HG03159 (cell line): ENCODE data around the gene FAAP20.
"Not testable (repeated sequence)": the region's sequence is repeated elsewhere in the genome, so short reads cannot be mapped to it uniquely, and the experiment has no call there.

Experiments
- ATAC-seq: cut with Tn5 transposase; IDR thresholded peaks from one replicate; pipeline ENCODE4 v1.9.1; 2021; ENCODE audit warnings: mild to moderate bottlenecking, moderate library complexity; ENCODE audit not compliant: unreplicated experiment

The FAAP20 gene

DNA sequence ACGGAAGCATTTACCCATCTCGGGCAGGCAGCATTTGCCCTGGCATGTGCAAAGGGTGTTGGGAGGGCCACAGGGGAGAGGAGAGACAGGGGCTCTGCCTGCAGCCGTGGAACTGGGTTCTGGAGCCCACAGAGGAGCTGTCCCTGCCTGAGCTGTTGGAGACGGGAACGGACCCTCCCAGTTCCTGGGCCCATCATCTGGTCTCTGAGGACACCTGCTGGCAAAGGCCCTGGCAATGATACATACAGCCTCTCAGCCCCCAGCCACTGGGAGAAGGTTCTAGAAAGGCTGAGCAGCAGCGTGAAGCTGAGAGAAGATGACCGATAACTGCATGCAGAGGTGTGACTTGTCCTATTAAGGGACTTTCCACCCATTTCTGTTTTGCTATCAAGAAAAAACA is 31.4 kb downstream of the FAAP20 start:
- ATAC-seq = no peak

GRCh38 chr1:2160451-2161300 is 33.9 kb downstream of the FAAP20 start:
- no peak for ATAC-seq

- ATAC-seq = no peak
These were observed 35.4 kb downstream of the FAAP20 start for GRCh38 chr1:2159124-2159523.

GRCh38 chr1:2158272-2158671 is 36.3 kb downstream of the FAAP20 start:
- no peak for ATAC-seq

GRCh38 chr1:2157856-2158255 is 36.7 kb downstream of the FAAP20 start:
- no peak for ATAC-seq

- no peak for ATAC-seq
These were observed 37.7 kb downstream of the FAAP20 start for GRCh38 chr1:2156866-2157265.

DNA sequence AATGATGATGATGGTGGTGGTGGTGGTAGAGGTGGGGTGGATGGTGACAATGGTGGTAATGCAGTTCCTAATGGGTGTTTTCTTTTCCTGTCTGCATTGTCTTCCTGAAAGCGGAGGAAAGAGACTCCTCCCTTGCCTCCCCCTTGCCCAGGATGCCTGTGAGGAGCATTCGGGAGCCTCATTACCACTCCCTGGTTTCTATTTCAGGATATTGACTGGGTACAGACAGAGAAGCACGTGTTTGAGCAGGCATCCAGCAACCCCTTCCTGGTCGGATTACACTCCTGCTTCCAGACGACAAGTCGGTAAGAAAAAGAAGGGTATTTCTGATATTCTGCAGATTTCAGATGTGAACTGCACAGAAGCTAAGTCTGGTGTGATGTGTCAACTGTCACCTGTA is 38.8 kb downstream of the FAAP20 start:
- ATAC-seq = no peak

DNA sequence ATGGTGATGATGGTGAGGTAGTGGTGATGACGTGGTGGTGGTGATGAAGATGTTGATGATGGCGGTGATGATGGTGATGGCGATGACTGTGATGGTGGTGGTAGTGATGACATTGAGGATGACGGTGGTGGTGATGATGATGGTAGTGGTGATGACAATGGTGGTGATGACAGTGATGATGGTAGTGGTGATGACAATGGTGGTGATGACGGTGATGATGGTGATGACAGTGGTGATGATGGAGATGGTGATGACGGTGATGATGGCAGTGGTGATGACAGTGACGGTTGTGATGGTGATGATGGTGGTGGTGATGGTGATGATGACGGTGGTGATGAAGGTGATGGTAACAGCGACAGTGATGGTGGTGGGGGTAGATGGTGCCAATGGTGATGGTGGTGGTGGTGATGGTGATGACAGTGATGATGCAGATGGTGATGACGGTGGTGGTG is 39.4 kb downstream of the FAAP20 start:
- ATAC-seq = no peak

DNA sequence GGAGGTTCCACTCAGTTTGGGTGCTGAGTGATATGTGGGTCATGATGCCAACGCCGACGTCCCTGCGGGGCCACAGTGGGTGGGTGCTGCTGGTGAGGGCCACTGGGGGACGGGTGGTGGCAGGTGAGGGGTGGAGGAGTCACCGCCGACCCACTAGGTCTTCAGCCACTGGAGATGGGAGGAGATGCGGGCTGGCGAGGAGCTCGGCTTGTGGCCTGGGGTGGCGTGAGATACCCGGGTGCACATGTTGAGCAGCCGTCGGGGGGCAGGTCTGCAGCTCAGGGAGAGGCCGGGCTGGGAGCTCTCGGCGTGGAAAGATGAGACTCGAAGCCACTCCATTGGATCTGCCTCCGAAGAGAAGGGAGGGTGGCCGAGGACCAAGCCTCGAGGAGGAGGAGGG is 40.5 kb downstream of the FAAP20 start:
- no peak for ATAC-seq

GRCh38 chr1:2152954-2153353 is 41.6 kb downstream of the FAAP20 start:
- no peak for ATAC-seq

GRCh38 chr1:2151911-2152310 is 42.7 kb downstream of the FAAP20 start:
- ATAC-seq = no peak

DNA sequence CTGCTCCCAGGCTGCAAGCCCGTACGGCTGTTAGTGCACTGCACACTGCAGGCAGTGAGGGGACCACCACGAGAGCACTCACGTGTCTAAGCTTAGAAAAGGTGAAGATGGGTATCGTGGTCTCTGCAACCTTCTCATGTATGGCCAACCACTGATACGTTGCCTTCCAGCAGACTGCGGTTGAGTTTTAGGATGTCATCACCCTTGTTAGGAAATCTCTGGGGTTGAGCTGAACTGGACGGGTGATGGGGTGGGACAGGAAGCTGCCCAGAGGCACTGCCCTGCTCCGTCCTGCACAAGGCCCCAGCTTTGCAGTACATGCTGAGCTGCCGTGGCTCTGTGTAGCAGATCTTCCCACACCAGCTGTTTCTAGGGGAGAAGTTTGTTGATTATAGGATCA is 43.3 kb downstream of the FAAP20 start:
- ATAC-seq = no peak

- no peak for ATAC-seq
These were observed 43.8 kb downstream of the FAAP20 start for GRCh38 chr1:2150801-2151200.

GRCh38 chr1:2148691-2149090 is 45.9 kb downstream of the FAAP20 start:
- no peak for ATAC-seq

DNA sequence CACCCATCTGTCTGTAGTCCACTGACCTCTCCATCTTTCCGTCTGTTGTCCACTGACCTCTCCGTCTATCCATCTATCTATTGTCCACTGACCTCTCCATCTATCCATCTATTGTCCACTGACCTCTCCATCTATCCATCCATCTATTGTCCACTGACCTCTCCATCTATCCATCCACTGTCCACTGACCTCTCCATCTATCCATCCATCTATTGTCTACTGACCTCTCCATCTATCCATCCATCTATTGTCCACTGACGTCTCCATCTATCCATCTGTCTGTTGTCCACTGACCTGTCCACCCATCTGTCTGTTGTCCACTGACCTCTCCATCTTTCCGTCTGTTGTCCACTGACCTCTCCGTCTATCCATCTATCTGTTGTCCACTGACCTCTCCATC is 46.7 kb downstream of the FAAP20 start:
- not testable (repeated sequence) for ATAC-seq

GRCh38 chr1:2146836-2147517 is 47.6 kb downstream of the FAAP20 start:
- no peak for ATAC-seq

DNA sequence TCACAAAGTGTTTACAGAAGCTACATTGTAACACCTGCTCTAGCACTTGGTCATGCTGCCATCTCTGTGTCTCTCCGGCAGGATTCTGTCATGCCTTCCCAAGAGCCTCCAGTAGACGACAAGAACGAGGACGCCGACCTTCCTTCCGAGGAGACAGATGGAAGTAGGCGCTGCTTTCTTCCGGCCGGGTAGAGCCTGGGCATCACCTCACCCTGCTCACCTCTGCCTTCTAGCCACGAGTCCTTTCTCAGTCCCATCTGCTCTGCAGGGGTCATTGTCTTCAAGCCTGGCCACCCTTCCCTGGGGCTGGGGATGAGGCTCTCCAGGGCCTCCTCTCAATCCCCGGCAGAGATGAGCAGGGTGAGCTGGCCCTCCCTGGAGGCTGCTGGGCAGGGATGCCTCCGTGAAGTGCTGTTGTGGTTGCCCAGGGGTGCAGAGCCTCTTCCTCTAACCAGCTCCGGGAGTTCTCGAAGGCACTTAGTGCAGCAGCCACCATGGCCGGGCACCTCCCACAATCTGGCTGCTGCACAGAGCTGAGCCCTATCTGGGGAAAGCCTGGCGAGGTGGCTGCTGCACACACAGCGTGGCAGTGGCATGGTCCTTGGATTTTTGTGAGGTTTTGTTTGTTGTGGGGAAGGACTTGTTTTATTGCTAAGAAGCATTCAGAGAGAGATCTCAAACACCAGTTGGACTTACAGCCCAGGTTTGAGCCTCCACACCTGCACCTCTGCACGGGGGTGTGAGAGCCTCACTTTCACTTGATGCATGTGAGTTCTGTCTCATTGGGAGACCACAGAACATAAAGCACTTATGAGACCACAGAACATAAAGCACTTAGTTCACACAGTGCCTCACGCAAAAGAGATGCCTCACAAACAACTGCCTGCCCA is 48.4 kb downstream of the FAAP20 start:
- ATAC-seq = no peak

DNA sequence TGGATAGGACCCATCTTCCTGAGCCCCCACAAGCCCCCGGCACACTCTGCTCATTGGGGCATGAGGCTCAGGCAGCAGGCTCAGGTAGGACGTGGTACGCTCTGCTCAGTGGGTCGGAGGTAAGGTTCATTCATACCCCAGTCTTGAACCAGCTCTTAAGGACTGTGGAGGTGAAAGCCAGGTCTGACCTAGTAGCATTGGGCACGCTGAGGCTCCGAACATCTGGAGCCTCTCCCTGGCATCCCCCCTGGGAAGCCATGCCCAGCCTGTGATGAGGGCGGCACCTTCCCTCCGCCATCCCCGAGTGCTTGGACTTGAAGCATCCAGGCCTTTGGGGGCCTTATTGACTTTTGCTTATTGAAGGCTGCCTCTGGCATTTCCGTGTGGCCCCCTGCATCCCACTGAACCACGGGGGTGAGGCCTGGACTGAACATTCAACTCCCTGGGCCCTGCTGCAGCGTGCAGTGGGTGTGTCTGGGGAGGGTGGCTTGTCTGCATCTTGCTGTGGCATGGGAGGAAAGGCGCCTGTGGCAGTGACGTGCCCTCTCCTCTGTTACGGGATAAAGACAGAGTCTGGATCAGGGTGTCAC is 50.0 kb downstream of the FAAP20 start:
- no peak for ATAC-seq

DNA sequence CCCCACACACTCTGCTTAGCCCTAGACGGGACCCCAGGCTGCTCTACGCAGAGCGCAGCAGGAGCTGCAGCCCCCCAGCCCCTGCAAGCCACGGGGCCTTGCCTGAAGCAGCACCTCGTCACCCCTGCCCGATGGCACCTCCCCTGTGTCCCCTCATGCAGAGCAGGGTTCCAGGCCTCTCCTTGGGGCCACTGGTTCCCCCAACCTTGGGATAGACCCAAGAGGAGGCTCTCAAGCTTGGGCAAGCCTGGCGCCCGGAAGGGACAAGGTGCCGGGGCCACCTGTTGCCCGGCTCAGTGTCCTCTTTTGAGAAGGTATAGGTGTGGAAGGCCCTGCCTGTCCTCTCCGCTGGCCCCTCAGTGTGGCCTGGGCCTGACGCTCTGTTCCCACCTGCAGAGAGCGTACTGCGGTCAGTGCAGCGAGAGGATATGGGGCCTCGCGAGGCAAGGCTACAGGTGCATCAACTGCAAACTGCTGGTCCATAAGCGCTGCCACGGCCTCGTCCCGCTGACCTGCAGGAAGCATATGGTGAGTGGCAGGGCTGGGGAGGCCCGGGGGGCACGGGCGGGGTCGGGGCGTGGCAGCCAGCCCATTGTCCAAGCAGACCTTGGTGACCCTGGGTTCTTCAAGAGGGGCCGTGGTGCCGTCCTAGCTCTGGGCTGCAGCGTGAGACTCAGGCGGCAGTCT is 50.6 kb downstream of the FAAP20 start:
- ATAC-seq = no peak

- no peak for ATAC-seq
These were observed 53.5 kb downstream of the FAAP20 start for GRCh38 chr1:2141025-2141424.
